ENCODE measurements around the gene KCNJ13.

DNA sequence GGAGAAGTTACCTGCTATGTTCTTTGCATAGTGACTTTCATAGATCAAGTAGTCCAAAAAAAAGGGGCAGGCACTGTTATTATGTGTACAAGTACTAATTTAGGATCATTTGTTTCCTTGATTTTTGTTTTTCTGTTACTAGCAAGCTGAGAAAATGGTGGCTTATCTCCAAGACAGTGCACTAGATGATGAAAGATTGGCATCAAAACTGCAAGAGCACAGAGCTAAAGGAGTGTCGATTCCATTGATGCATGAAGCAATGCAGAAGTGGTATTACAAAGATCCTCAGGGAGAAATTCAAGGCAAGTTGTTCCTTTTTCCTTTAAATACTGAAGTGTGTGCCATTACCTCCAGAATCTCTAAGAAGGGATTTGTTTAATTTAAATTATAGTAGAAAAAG is 19.6 kb upstream of the KCNJ13 start:
- TF ChIP-seq, protein P1, sequence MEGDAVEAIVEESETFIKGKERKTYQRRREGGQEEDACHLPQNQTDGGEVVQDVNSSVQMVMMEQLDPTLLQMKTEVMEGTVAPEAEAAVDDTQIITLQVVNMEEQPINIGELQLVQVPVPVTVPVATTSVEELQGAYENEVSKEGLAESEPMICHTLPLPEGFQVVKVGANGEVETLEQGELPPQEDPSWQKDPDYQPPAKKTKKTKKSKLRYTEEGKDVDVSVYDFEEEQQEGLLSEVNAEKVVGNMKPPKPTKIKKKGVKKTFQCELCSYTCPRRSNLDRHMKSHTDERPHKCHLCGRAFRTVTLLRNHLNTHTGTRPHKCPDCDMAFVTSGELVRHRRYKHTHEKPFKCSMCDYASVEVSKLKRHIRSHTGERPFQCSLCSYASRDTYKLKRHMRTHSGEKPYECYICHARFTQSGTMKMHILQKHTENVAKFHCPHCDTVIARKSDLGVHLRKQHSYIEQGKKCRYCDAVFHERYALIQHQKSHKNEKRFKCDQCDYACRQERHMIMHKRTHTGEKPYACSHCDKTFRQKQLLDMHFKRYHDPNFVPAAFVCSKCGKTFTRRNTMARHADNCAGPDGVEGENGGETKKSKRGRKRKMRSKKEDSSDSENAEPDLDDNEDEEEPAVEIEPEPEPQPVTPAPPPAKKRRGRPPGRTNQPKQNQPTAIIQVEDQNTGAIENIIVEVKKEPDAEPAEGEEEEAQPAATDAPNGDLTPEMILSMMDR (IDR thresholded peaks at IDR 0.05; ENCODE audit: insufficient read depth, low read length, poor library complexity, severe bottlenecking), result no peak
- TF ChIP-seq EZH2phosphoT487 (conservative IDR thresholded peaks at IDR 0.05; ENCODE audit: low read length), result no peak

All from SU-DHL-6 (cell line).